G401 (cell line): ENCODE results near the gene ZMAT2. TPM values are rescaled to one million over a fixed set of nuclear protein-coding genes. Genes with fewer than 3 reads are reported as not detected.
"Not testable (repeated sequence)": the region's sequence is repeated elsewhere in the genome, so short reads cannot be mapped to it uniquely, and the experiment has no call there.

Experiments used
- DNase-seq: peaks from one replicate; pipeline ENCODE4 v3.0.0-alpha.2; 2015; ENCODE audit warnings: low spot score
- in situ Hi-C: cut with HindIII; loops from 2 replicates; pipeline ENCODE4 v1.10.0; 2016; ENCODE audit warnings: low sequenced_read_pairs, mixed read lengths
- total RNA-seq: library from RNA; depleted of rRNA; stranded (reverse); fragments of >200 nt; shearing (Covaris generic); gene quantifications from 2 replicates; pipeline ENCODE4 v1.2.3, GENCODE V29; 2014; rRNA removed

ZMAT2 gene, protein sequence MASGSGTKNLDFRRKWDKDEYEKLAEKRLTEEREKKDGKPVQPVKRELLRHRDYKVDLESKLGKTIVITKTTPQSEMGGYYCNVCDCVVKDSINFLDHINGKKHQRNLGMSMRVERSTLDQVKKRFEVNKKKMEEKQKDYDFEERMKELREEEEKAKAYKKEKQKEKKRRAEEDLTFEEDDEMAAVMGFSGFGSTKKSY
- total RNA-seq = 34.1 and 43.1 TPM in 2 replicates

GRCh38 chr5:140700177-140701144, at the start of gene ZMAT2:
TSS of gene ZMAT2 (plus strand) at chr5:140700447. CDS start at chr5:140700461, 14 bp downstream.
- in situ Hi-C loops = no loop called here
- peak; percentile 99 for DNase-seq

DNA sequence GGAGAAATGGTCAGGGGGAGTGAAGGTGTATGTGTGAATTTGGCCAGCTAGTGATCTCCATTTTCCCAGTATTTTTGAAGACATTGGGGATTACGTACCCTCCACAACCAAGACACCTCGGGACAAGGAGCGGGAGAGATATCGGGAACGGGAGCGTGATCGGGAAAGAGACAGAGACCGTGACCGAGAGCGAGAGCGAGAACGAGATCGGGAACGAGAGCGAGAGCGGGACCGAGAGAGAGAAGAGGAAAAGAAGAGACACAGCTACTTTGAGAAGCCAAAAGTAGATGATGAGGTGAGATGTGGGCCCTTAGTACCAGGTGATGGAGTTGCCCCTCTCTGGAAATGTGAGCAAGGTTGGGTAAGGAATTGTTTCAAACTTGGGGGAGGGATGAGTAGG, 41.4 kb upstream of the ZMAT2 start:
- in situ Hi-C loops = no loop called here
- no peak for DNase-seq

DNA sequence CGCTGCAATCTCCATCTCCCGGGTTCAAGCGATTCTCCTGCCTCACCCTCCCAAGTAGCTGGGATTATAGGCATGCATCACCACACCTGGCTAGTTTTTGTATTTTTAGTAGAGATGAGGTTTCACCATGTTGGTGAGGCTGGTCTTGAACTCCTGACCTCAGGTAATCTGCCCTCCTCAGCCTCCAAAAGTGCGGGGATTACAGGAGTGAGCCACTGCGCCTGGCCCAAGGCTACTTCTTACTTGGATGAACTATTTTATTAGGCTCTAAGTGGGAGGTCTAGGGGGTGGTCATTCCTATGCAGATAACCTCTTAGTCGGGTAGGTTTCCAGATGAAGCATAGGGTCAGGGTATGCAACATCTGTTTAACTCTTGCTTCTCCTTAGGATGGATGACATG, 39.9 kb upstream of the ZMAT2 start:
- in situ Hi-C loops, DNase-seq: not testable (repeated sequence)

GRCh38 chr5:140664030-140664358, 36.3 kb upstream of the ZMAT2 start:
- in situ Hi-C loops = no loop called here

DNA sequence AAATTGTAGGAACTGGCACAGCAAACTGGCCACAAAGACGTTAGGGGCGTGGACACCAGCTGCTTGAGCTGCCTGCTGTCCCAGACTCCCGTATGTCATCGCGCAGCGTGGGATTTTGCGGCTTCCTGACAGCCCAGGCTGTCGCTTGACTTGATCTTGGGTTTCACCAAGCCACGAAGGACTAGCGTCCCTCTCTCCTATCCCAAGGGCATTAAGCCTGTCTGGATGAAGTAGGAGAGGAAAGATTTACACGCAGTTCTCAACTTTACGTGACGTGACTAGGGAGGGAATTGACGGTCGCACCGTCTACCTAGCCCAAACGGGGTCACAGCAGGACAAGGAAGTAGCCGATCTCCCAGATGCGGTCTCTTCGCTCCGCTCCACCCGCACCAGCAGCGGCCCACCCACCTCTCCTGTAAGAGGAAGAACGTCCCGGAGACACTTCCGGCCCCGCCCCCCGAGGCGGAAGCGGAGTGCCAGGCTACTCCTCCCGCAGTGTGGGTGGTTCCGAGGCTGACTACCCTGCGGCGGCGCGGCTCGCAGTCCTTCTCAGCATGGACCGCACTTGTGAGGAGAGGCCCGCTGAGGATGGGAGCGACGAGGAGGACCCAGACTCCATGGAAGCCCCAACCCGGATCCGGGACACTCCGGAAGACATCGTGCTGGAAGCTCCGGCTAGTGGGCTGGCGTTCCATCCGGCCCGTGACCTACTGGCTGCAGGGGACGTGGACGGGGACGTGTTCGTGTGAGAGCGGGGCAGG, 35.7 kb upstream of the ZMAT2 start, which contains the start of gene WDR55:
Gene WDR55, plus strand, starts transcription at position 546 of the 761 bp plus-strand sequence. Its CDS starts 9 bp downstream, at position 555.
- in situ Hi-C loops = no loop called here
- peak; percentile 95 for DNase-seq

More at GRCh38 chr5:140664030-140664358, 36.3 kb upstream of the ZMAT2 start:
- no peak for DNase-seq

- in situ Hi-C loops = not testable (repeated sequence)
Measured at GRCh38 chr5:140671035-140671434, 29.2 kb upstream of the ZMAT2 start.

GRCh38 chr5:140671472-140672125, 28.6 kb upstream of the ZMAT2 start:
- in situ Hi-C loops = no loop called here
- no peak for DNase-seq

More at GRCh38 chr5:140671035-140671434, 29.2 kb upstream of the ZMAT2 start:
- DNase-seq = not testable (repeated sequence)

- DNase-seq = peak; percentile 8
- in situ Hi-C loops = no loop called here
Measured at GRCh38 chr5:140672455-140673186, 27.6 kb upstream of the ZMAT2 start.

- in situ Hi-C loops = no loop called here
- no peak for DNase-seq
Measured at GRCh38 chr5:140673187-140673976, 26.9 kb upstream of the ZMAT2 start, which contains the start of gene DND1. TSS of gene DND1 (minus strand) at chr5:140673576. CDS start at chr5:140673542, 34 bp downstream.

- no peak for DNase-seq
- in situ Hi-C loops = no loop called here
Measured at GRCh38 chr5:140674211-140674610, 26.0 kb upstream of the ZMAT2 start.

- in situ Hi-C loops = no loop called here
- no peak for DNase-seq
Measured at GRCh38 chr5:140674629-140675028, 25.6 kb upstream of the ZMAT2 start.

DNA sequence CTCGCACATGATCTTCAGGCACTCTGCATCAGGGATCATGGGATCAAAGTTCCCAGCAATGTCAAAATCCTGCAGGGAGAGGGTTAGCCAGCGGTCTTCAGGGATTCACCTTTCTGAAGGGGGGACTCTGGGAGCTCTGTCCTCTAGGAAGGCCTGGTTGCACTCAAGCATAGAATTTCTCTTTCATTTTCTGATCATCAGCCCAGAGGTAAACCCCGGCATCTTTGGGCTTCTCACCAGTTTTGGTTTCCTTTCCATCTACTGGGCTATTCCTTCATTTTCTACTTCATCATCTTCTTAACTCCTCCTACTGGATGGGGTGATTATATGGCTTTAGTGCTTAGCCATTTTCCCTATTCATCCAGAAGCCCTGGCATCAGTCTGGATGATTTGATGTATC, 22.3 kb upstream of the ZMAT2 start:
- in situ Hi-C loops = no loop called here
- DNase-seq = no peak

GRCh38 chr5:140678993-140679392, 21.3 kb upstream of the ZMAT2 start:
- in situ Hi-C loops = no loop called here
- no peak for DNase-seq

- DNase-seq = no peak
- in situ Hi-C loops = no loop called here
Measured at GRCh38 chr5:140690376-140690932, 9.8 kb upstream of the ZMAT2 start.

DNA sequence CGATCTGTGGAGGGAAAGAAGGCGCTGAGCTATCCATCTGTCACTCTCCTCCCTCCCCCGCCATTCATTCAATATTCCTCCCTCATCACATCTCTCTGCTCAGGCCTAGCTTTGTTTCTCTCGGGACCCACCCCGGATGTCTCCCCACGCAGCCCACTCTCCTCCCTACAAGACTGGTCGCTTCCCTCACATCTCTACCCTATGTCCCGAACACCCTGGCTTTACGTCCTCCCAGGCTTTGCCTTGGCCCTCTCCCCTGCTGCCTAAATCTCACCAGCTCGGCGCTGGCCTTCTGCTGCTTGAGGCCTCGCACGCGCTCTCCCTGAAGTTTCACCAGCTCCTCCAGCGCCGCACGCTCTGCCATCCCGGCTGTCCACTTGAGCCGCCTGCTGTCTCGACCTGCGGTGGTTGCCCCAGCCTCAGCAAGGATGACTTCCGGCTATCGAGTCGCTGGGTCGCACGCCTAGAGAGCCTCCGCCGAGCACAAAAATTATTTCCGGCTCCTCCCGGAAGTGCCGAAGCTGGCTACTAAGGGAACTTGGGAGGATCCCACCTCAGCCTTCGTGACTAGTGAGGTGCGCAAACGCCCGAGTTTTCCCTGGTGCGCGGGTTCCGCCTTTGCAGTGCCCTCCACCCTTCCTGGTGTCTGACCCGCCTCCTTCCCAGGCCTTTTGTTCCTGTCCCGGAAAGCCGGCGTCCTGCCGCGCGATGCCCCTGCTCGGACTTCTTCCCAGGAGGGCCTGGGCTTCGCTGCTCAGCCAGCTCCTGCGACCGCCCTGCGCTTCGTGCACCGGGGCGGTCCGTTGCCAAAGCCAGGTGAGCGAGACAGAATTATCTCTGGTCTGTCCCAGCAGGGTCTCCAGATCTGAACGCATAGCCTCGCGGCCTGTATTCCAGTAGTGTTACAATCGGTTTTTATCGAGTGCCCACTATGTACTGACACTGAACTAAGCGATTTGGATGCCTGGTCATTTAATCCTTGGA, 9.0 kb upstream of the ZMAT2 start, which contains the start of the genes HARS1 and HARS2:
Gene HARS1, minus strand, starts transcription at position 430 of the 984 bp plus-strand sequence. Its CDS starts 66 bp downstream, at position 364.
Gene HARS2, plus strand, starts transcription at position 515 of the 984 bp plus-strand sequence. Its CDS starts 194 bp downstream, at position 709.
- in situ Hi-C loops = no loop called here
- DNase-seq = peak; percentile 96

GRCh38 chr5:140694276-140694675, 6.0 kb upstream of the ZMAT2 start:
- in situ Hi-C loops = no loop called here

More at GRCh38 chr5:140694276-140694675, 6.0 kb upstream of the ZMAT2 start:
- DNase-seq = no peak
